ENCODE measurements around the gene MFAP3L.

Gene MFAP3L

GRCh38 chr4:169988252-169988651, 37.9 kb downstream of the MFAP3L start:
- DNase-seq (ENCODE audit: low spot score), result no peak
- no peak for FAIRE-seq

- DNase-seq (ENCODE audit: low spot score) (no peak), FAIRE-seq (no peak)
Measured at GRCh38 chr4:169987327-169988228, 38.6 kb downstream of the MFAP3L start.

GRCh38 chr4:169986369-169986768, 39.8 kb downstream of the MFAP3L start:
- FAIRE-seq, result no peak
- DNase-seq (ENCODE audit: low spot score), result no peak

- FAIRE-seq (no peak), DNase-seq (ENCODE audit: low spot score) (no peak)
Measured at GRCh38 chr4:169985881-169986280, 40.3 kb downstream of the MFAP3L start.

- FAIRE-seq, result no peak
- no peak for DNase-seq (ENCODE audit: low spot score)
Measured at GRCh38 chr4:169984745-169985144, 41.5 kb downstream of the MFAP3L start.

- no peak for DNase-seq (ENCODE audit: low spot score)
- FAIRE-seq, result no peak
Measured at GRCh38 chr4:169984173-169984572, 42.0 kb downstream of the MFAP3L start.

- FAIRE-seq (no peak), DNase-seq (ENCODE audit: low spot score) (no peak)
Measured at GRCh38 chr4:169976951-169977350, 49.2 kb downstream of the MFAP3L start.

- FAIRE-seq, result no peak
- DNase-seq (ENCODE audit: low spot score), result no peak
Measured at GRCh38 chr4:169975838-169976796, 50.1 kb downstream of the MFAP3L start.

- DNase-seq (ENCODE audit: low spot score), result no peak
- no peak for FAIRE-seq
Measured at GRCh38 chr4:169975131-169975837, 50.9 kb downstream of the MFAP3L start.

GRCh38 chr4:169971456-169972015, 54.7 kb downstream of the MFAP3L start:
- DNase-seq (ENCODE audit: low spot score), result no peak
- FAIRE-seq, result no peak

- DNase-seq (ENCODE audit: low spot score) (peak; percentile 78), FAIRE-seq (no peak)
Measured at GRCh38 chr4:169968999-169969398, 57.2 kb downstream of the MFAP3L start.

- DNase-seq (ENCODE audit: low spot score), result no peak
- FAIRE-seq, result no peak
Measured at GRCh38 chr4:169963998-169964397, 62.2 kb downstream of the MFAP3L start.

GRCh38 chr4:169959254-169959653, 66.9 kb downstream of the MFAP3L start:
- FAIRE-seq, result no peak

GRCh38 chr4:169958629-169959028, 67.6 kb downstream of the MFAP3L start:
- FAIRE-seq, result no peak
- DNase-seq (ENCODE audit: low spot score), result no peak

More at GRCh38 chr4:169959254-169959653, 66.9 kb downstream of the MFAP3L start:
- DNase-seq (ENCODE audit: low spot score), result no peak

- FAIRE-seq (no peak), DNase-seq (ENCODE audit: low spot score) (no peak)
Measured at GRCh38 chr4:169957785-169958184, 68.4 kb downstream of the MFAP3L start.

GRCh38 chr4:169956091-169956843, 69.9 kb downstream of the MFAP3L start:
- DNase-seq (ENCODE audit: low spot score), result no peak
- no peak for FAIRE-seq

- no peak for FAIRE-seq
- no peak for DNase-seq (ENCODE audit: low spot score)
Measured at GRCh38 chr4:169955521-169955920, 70.7 kb downstream of the MFAP3L start.

GRCh38 chr4:169952236-169953002, 73.8 kb downstream of the MFAP3L start:
- FAIRE-seq, result no peak
- no peak for DNase-seq (ENCODE audit: low spot score)

GRCh38 chr4:169948271-169948670, 77.9 kb downstream of the MFAP3L start:
- no peak for FAIRE-seq
- DNase-seq (ENCODE audit: low spot score), result no peak

GRCh38 chr4:169945636-169946035, 80.6 kb downstream of the MFAP3L start:
- DNase-seq (ENCODE audit: low spot score) (no peak), FAIRE-seq (no peak)

Data from RCC 7860 (cell line).